HepG2 (cell line): ENCODE measurements around the gene AFF1. TPM values are rescaled to one million over a fixed set of nuclear protein-coding genes. Genes with fewer than 3 reads are reported as not detected.

ENCODE experiments used
- ATAC-seq: fragments of 200-7000 bp; cut with Tn5 transposase; 3 replicates; pipeline ENCODE4 v1.9.1; 2020; ENCODE audit warnings: mild to moderate bottlenecking, moderate library complexity
- BruUV-seq: library from RNA; stranded (reverse); fragments of 400-500 nt; replicated peaks from 2 replicates; lab custom pipeline; 2021; lab: Mats Ljungman, UMichigan
- CTCF ChIA-PET: fragments of 300-600 bp; formaldehyde crosslinking; extraction: SDS; loops from one replicate; lab custom pipeline; 2021; ENCODE audit warnings: low total read pairs, inconsistent platforms, low intra/inter-chr PET ratio; lab: Yijun Ruan, JAX
- POLR2A ChIA-PET: fragments of 350-600 bp; sonication (Branson Sonifier 250); formaldehyde crosslinking; loops from one replicate; lab custom pipeline; 2020; ENCODE audit warnings: antibody characterized with exemption, inconsistent platforms; lab: Yijun Ruan, JAX
- DNase-seq: peaks from one replicate; pipeline ENCODE4 v3.0.0-alpha.2; 2015; ENCODE audit warnings: low spot score
- FAIRE-seq: peaks from 3 replicates; lab custom pipeline; 2011; peaks lifted over from hg19 to GRCh38; lab: Jason Lieb, UNC
- H2AFZ ChIP-seq: one replicate; pipeline ENCODE4 v1.6.1; 2011; ENCODE audit warnings: low read length, inconsistent platforms
- H3K27ac ChIP-seq: fragments of 300-600 bp; 3 replicates; pipeline ENCODE4 v1.8.0; 2011; ENCODE audit warnings: mixed run types, mild to moderate bottlenecking, mixed read lengths, low read length, inconsistent platforms; ENCODE audit not compliant: insufficient read depth; ENCODE audit errors: extremely low read length
- H3K27me3 ChIP-seq, 2 experiments: fragments of 200-600 bp in 1 of 2; 2 replicates in 1 of 2; 3 replicates in 1 of 2; pipeline versions ENCODE4 v1.6.0 to v1.8.0; 2011; ENCODE audit warnings: low read length in 2 of 2, mild to moderate bottlenecking in 2 of 2, moderate library complexity in 2 of 2, inconsistent platforms in 1 of 2; ENCODE audit not compliant: insufficient read depth in 2 of 2, control insufficient read depth in 1 of 2
- H3K36me3 ChIP-seq, 2 experiments: fragments of 200-600 bp in 1 of 2; replicated peaks in 1 of 2; 2 replicates in 1 of 2; 3 replicates in 1 of 2; pipeline versions ENCODE4 v1.5.1 to v1.8.0; 2011; ENCODE audit warnings: low read length in 2 of 2, inconsistent platforms in 1 of 2; ENCODE audit not compliant: insufficient read depth in 2 of 2, control insufficient read depth in 1 of 2
- H3K4me1 ChIP-seq: 2 replicates; pipeline ENCODE4 v1.5.1; 2012; ENCODE audit warnings: low read length, inconsistent platforms; ENCODE audit not compliant: insufficient read depth
- H3K4me2 ChIP-seq: 2 replicates; pipeline ENCODE4 v1.6.0; 2011; ENCODE audit warnings: low read depth, low read length, inconsistent platforms
- H3K4me3 ChIP-seq, 3 experiments: fragments of 200-600 bp in 1 of 3; sonication (generic), shearing (Covaris generic) in 1 of 3; replicated peaks in 1 of 3; 2 replicates each; pipeline ENCODE4 v1.5.1; 2011 to 2016; ENCODE audit warnings: low read length in 3 of 3, inconsistent platforms in 2 of 3, low read depth in 2 of 3, mild to moderate bottlenecking in 2 of 3, control low read depth in 1 of 3, mixed read lengths in 1 of 3; ENCODE audit not compliant: insufficient read depth in 1 of 3
- H3K79me2 ChIP-seq: one replicate; pipeline ENCODE4 v1.6.1; 2011; ENCODE audit warnings: low read length, inconsistent platforms; ENCODE audit not compliant: insufficient read depth
- H3K9ac ChIP-seq: 2 replicates; pipeline ENCODE4 v1.6.0; 2011; ENCODE audit warnings: mild to moderate bottlenecking, low read depth, low read length, inconsistent platforms; ENCODE audit not compliant: insufficient read depth
- H3K9me3 ChIP-seq: 2 replicates; pipeline ENCODE4 v1.5.1; 2012; ENCODE audit warnings: mild to moderate bottlenecking, low read length
- H4K20me1 ChIP-seq: 2 replicates; pipeline ENCODE4 v1.6.0; 2011; ENCODE audit warnings: inconsistent platforms, mild to moderate bottlenecking, low read length, moderate library complexity; ENCODE audit not compliant: insufficient read depth
- DNMT3B ChIP-seq: conservative IDR thresholded peaks from 2 replicates; pipeline ENCODE4 v1.6.1; 2016; ENCODE audit warnings: missing biosample characterization, control low read depth
- ETV6 ChIP-seq: sonication (generic); formaldehyde crosslinking; conservative IDR thresholded peaks from 2 replicates; pipeline ENCODE4 v1.4.0; 2020; ENCODE audit warnings: missing genetic modification reagents
- HDAC2 ChIP-seq: sonication (generic); formaldehyde crosslinking; IDR thresholded peaks from 2 replicates; pipeline ENCODE4 v1.4.0; 2020; ENCODE audit warnings: missing genetic modification reagents
- HHEX ChIP-seq: IDR thresholded peaks from 2 replicates; pipeline ENCODE4 v1.6.1; 2016; ENCODE audit warnings: control low read depth
- HNF4A ChIP-seq: sonication (generic); formaldehyde crosslinking; IDR thresholded peaks from 2 replicates; pipeline ENCODE4 v1.4.0; 2020; ENCODE audit warnings: missing genetic modification reagents
- HNRNPUL1 ChIP-seq: fragments of 200-400 bp; formaldehyde crosslinking; IDR thresholded peaks from 2 replicates; pipeline ENCODE4 v1.6.1; 2017; ENCODE audit warnings: low read depth, mild to moderate bottlenecking, low read length, moderate library complexity
- SAP130 ChIP-seq: IDR thresholded peaks from 2 replicates; pipeline ENCODE4 v1.6.1; 2016; ENCODE audit warnings: low read depth
- TERF1 ChIP-seq: sonication (generic); formaldehyde crosslinking; IDR thresholded peaks from 2 replicates; pipeline ENCODE4 v1.8.0; 2022; ENCODE audit warnings: mild to moderate bottlenecking, missing genetic modification reagents, moderate library complexity
- THRA ChIP-seq: sonication (generic); formaldehyde crosslinking; IDR thresholded peaks from 2 replicates; pipeline ENCODE4 v1.4.0; 2020; ENCODE audit warnings: missing genetic modification reagents, borderline replicate concordance
- TMF1 ChIP-seq: sonication (generic); formaldehyde crosslinking; IDR thresholded peaks from 2 replicates; pipeline ENCODE4 v1.8.1; 2022; ENCODE audit warnings: low read depth, missing genetic modification reagents
- ZBTB8A ChIP-seq: sonication (generic); formaldehyde crosslinking; IDR thresholded peaks from 2 replicates; pipeline ENCODE4 v1.4.0; 2020; ENCODE audit warnings: mild to moderate bottlenecking, low read depth, missing genetic modification reagents, borderline replicate concordance
- ZFAT ChIP-seq: sonication (generic); formaldehyde crosslinking; conservative IDR thresholded peaks from 2 replicates; pipeline ENCODE4 v1.8.1; 2023; ENCODE audit warnings: missing genetic modification reagents, inconsistent platforms
- ZNF713 ChIP-seq: sonication (generic); formaldehyde crosslinking; IDR thresholded peaks from 2 replicates; pipeline ENCODE4 v1.4.0; 2020; ENCODE audit warnings: mild to moderate bottlenecking, missing genetic modification reagents
- ZNF749 ChIP-seq: sonication (generic); formaldehyde crosslinking; IDR thresholded peaks from 2 replicates; pipeline ENCODE4 v1.8.0; 2022; ENCODE audit warnings: mild to moderate bottlenecking, missing genetic modification reagents, moderate library complexity, borderline replicate concordance
- ZNF777 ChIP-seq: sonication (generic); formaldehyde crosslinking; IDR thresholded peaks from 2 replicates; pipeline ENCODE4 v1.4.0; 2020; ENCODE audit warnings: missing genetic modification reagents
- ZSCAN29 ChIP-seq: sonication (generic); formaldehyde crosslinking; conservative IDR thresholded peaks from 2 replicates; pipeline ENCODE4 v1.4.0; 2020; ENCODE audit warnings: mild to moderate bottlenecking, missing genetic modification reagents
- WGBS: methylation state at CpG from one replicate; pipeline ENCODE4 v1.1.6; 2017; ENCODE audit warnings: low lambda C conversion rate; 5-methylcytosine and 5-hydroxymethylcytosine counted together
- in situ Hi-C: cut with HindIII; loops from 2 replicates; pipeline ENCODE4 v1.10.0; 2017; ENCODE audit warnings: low pct_unique_long_range_greater_than_20kb; ENCODE audit not compliant: extremely low pct_ligation_motif_present
- intact Hi-C: fragments of 100-400 bp; cut with micrococcal nuclease; formaldehyde crosslinking; loops from one replicate; pipeline ENCODE4 v1.10.0; 2022; ENCODE audit not compliant: unreplicated experiment
- polyA plus RNA-seq, 8 experiments: library from polyadenylated mRNA; depleted of rRNA in 3 of 8; stranded (reverse) in 7 of 8; unstranded in 1 of 8; fragments of >200 nt; fragmentation: Illumina TruSeq in 4 of 8; extraction: Trizol in 4 of 8; gene quantifications; 2 replicates each; pipeline versions ENCODE4 v1.2.1 to v1.2.3, GENCODE V29; 2011 to 2016; ENCODE audit warnings: low read depth in 4 of 8, missing spikeins in 1 of 8, mixed read lengths in 1 of 8; ENCODE audit not compliant: insufficient read depth in 1 of 8
- total RNA-seq, 5 experiments: library from RNA; depleted of rRNA; stranded (reverse); fragments of >200 nt; fragmentation: Illumina TruSeq; extraction: Trizol; gene quantifications; 2 replicates each; pipeline ENCODE4 v1.2.3, GENCODE V29; 2016; ENCODE audit warnings: low read depth in 1 of 5

Gene AFF1
- total and polyA plus RNA-seq, 2 of the 13 experiments (the other 11 are each of a cell fraction or from before 2014, with no cell fraction given): 15.5 to 15.9 TPM

- FAIRE-seq (no peak), ATAC-seq (no peak), DNase-seq (no peak)
- intact Hi-C loops (no loop called here), in situ Hi-C loops (loop anchor here (5.0 kb wide), 1 partner anchor 68 kb away; the partner anchor contains the start of gene AFF1)
- no peak for TF ChIP-seq TMF1 (CRISPR knock-in tag)
- TF ChIP-seq SAP130: 0 out of 2 replicates have a peak, but pooled peaks have one; percentile 10
- TF ChIP-seq THRA: no peak
- ChIA-PET CTCF (no interaction called here), POLR2A (interaction anchor here (2.6 to 4.3 kb wide), 3 partner anchors 27 to 70 kb away, joined by 18 to 81 read pairs (median 30); partner anchors contain the start of gene AFF1)
- H3K4me2 ChIP-seq: peak overlapping the region; percentile 92
- H3K9me3 ChIP-seq: no peaks in the 10 kb centered on the region
- H3K27me3 ChIP-seq: no peaks in the 10 kb centered on the region; a peak in 1 of 5 replicates
- no peaks in the 10 kb centered on the region; a peak in 1 of 5 replicates for H3K36me3 ChIP-seq
- no peak overlapping the region for H3K9ac ChIP-seq
- BruUV-seq: no TSS peak
- H4K20me1 ChIP-seq: peaks cover 21% of the 10 kb centered on the region
- peak overlapping the region in 2 of 3 experiments; percentile 71 to 85; a peak in 3 of 6 replicates for H3K4me3 ChIP-seq
- WGBS: 95% methylated on average over 1 of the region's 1 CpG
- H3K27ac ChIP-seq: no peak overlapping the region
- H3K4me1 ChIP-seq: peaks cover 61% of the 10 kb centered on the region
- no peak overlapping the region for H2AFZ ChIP-seq
- peaks cover 56% of the 10 kb centered on the region for H3K79me2 ChIP-seq
Measured at GRCh38 chr4:87005369-87005689, 70.5 kb downstream of the AFF1 start.

- Histone ChIP-seq H3K4me3 (peak overlapping the region; percentile 71 to 85 (median 74)), H3K79me2 (peaks cover 59% of the 10 kb centered on the region), H3K27me3 (no peaks in the 10 kb centered on the region; a peak in 1 of 5 replicates), H3K4me2 (peak overlapping the region; percentile 92), H2AFZ (no peak overlapping the region), H3K27ac (peak overlapping the region; percentile 99), H3K9me3 (no peaks in the 10 kb centered on the region), H3K36me3 (no peaks in the 10 kb centered on the region; a peak in 1 of 5 replicates), H4K20me1 (peaks cover 21% of the 10 kb centered on the region), H3K4me1 (peaks cover 65% of the 10 kb centered on the region), H3K9ac (peak overlapping the region; percentile 92)
- intact Hi-C loops (loop anchor here (1.0 to 2.0 kb wide), 3 partner anchors 29 to 84 kb away; no protein-coding TSS in a partner anchor), in situ Hi-C loops (loop anchor here (5.0 kb wide), 1 partner anchor 69 kb away; the partner anchor contains the start of gene AFF1)
- ATAC-seq: peak; percentile 19
- POLR2A ChIA-PET: interaction anchor here (0.7 to 4.3 kb wide), 21 partner anchors 8 to 87 kb away, joined by 3 to 81 read pairs (median 6); partner anchors contain the start of gene AFF1
- no peak for DNase-seq
- WGBS: 3% methylated on average over 16 of the region's 16 CpGs
- BruUV-seq: no TSS peak
- CTCF ChIA-PET: interaction anchor here (1.3 kb wide), 1 partner anchor 83 kb away, joined by 5 read pairs; no protein-coding TSS in a partner anchor
- no peak for FAIRE-seq
- TF ChIP-seq ZNF713 (CRISPR knock-in tag) (no peak), DNMT3B (CRISPR knock-in tag) (peak; percentile 1; the same call in 1 of the 2 replicates), HDAC2 (CRISPR knock-in tag) (no peak), ETV6 (CRISPR knock-in tag) (no peak), ZNF777 (CRISPR knock-in tag) (peak; percentile 9; the same call in 1 of the 2 replicates), HHEX (CRISPR knock-in tag) (no peak), ZNF749 (CRISPR knock-in tag) (no peak), ZBTB8A (CRISPR knock-in tag) (no peak), TERF1 (CRISPR knock-in tag) (no peak), ZFAT (CRISPR knock-in tag) (no peak), HNRNPUL1 (no peak), HNF4A (CRISPR knock-in tag) (0 out of 2 replicates have a peak, but pooled peaks have one; percentile 3), ZSCAN29 (no peak)
Measured at GRCh38 chr4:87005690-87006425, 71.0 kb downstream of the AFF1 start.
